Measurements from ENCODE around the gene GJD3. TPM values are rescaled to one million over a fixed set of nuclear protein-coding genes. Genes with fewer than 3 reads are reported as not detected.

The GJD3 gene
- total RNA-seq (2022; extraction: Qiagen RNA extraction; ENCODE audit: low read depth): 0.47 to 1.3 TPM (median 0.86 TPM) in 5 replicates

GRCh38 chr17:40364121-40364861 lies at the start of gene GJD3:
GJD3 (minus strand) TSS chr17:40364737; CDS start chr17:40363815, 922 bp downstream.

Other genes with a start within 250 kb of the GJD3 start
- 53.8 to 66.7 TPM (median 63.0 TPM) in 5 replicates for gene MSL1, start 242.8 kb downstream of the GJD3 start, total RNA-seq (2022; extraction: Qiagen RNA extraction; ENCODE audit: low read depth)
- 46.9 to 49.3 TPM (median 48.7 TPM) in 5 replicates for gene CASC3, start 224.2 kb downstream of the GJD3 start, total RNA-seq (2022; extraction: Qiagen RNA extraction; ENCODE audit: low read depth)
- gene RAPGEFL1, start 187.3 kb downstream of the GJD3 start, total RNA-seq (2022; extraction: Qiagen RNA extraction; ENCODE audit: low read depth): 2.4 to 3.1 TPM (median 2.6 TPM) in 5 replicates
- gene WIPF2, start 145.4 kb downstream of the GJD3 start, total RNA-seq (2022; extraction: Qiagen RNA extraction; ENCODE audit: low read depth): 17.4 to 24.2 TPM (median 21.6 TPM) in 5 replicates
- 60.1 to 64.9 TPM (median 63.2 TPM) in 5 replicates for gene CDC6, start 76.9 kb downstream of the GJD3 start, total RNA-seq (2022; extraction: Qiagen RNA extraction; ENCODE audit: low read depth)
- gene RARA, start 55.6 kb downstream of the GJD3 start, total RNA-seq (2022; extraction: Qiagen RNA extraction; ENCODE audit: low read depth): 30.6 to 44.7 TPM (median 36.2 TPM) in 5 replicates
- gene TOP2A, start 53.2 kb upstream of the GJD3 start, total RNA-seq (2022; extraction: Qiagen RNA extraction; ENCODE audit: low read depth): 197 to 286 TPM (median 260 TPM) in 5 replicates
- 2,033 to 2,650 TPM (median 2,317 TPM) in 5 replicates for gene IGFBP4, start 78.7 kb upstream of the GJD3 start, total RNA-seq (2022; extraction: Qiagen RNA extraction; ENCODE audit: low read depth)
- gene TNS4, start 136.9 kb upstream of the GJD3 start, total RNA-seq (2022; extraction: Qiagen RNA extraction; ENCODE audit: low read depth): 79.8 to 97.2 TPM (median 92.1 TPM) in 5 replicates
- gene CCR7, start 200.7 kb upstream of the GJD3 start, total RNA-seq (2022; extraction: Qiagen RNA extraction; ENCODE audit: low read depth): 0.86 to 1.1 TPM (median 1.0 TPM) in 5 replicates

Measured in A549 treated with DMSO at 1 μM for 4 hours (cell line).